SU-DHL-6 (cell line): ENCODE data around the gene EFCAB11.

Experiments
- H2AFZ ChIP-seq: fragments of 200-600 bp; sonication (generic); 2 replicates; pipeline ENCODE4 v1.6.1; 2014; ENCODE audit warnings: low read depth, mild to moderate bottlenecking, moderate library complexity, mixed read lengths, antibody characterized with exemption, low read length; ENCODE audit not compliant: severe bottlenecking
- H3F3A ChIP-seq: fragments of 200-600 bp; shearing (Covaris generic); 2 replicates; pipeline ENCODE4 v1.6.0; 2016; ENCODE audit warnings: antibody characterized with exemption, mild to moderate bottlenecking; ENCODE audit not compliant: insufficient read depth
- H3K27ac ChIP-seq: fragments of 200-600 bp; sonication (generic); 2 replicates; pipeline ENCODE4 v1.5.1; 2016; ENCODE audit warnings: low read depth, mild to moderate bottlenecking, low read length, moderate library complexity, mixed read lengths
- H3K27me3 ChIP-seq: fragments of 200-600 bp; sonication (generic), shearing (Covaris generic); 2 replicates; pipeline ENCODE4 v1.6.0; 2014; ENCODE audit warnings: mild to moderate bottlenecking, low read length
- H3K36me3 ChIP-seq: fragments of 200-600 bp; sonication (generic); 2 replicates; pipeline ENCODE4 v1.6.1; 2014; ENCODE audit warnings: mild to moderate bottlenecking, low read length, mixed read lengths
- H3K4me2 ChIP-seq: fragments of 300-600, 200-600 bp; shearing (Covaris generic), sonication (generic); 2 replicates; pipeline ENCODE4 v1.6.0; 2014; ENCODE audit warnings: low read length, low read depth, mild to moderate bottlenecking; ENCODE audit not compliant: poor library complexity, severe bottlenecking
- H3K4me3 ChIP-seq: fragments of 200-600 bp; sonication (generic); 2 replicates; pipeline ENCODE4 v1.5.1; 2014; ENCODE audit warnings: antibody characterized with exemption, low read length, mild to moderate bottlenecking, mixed read lengths; ENCODE audit not compliant: insufficient read depth, poor library complexity, severe bottlenecking
- H3K79me2 ChIP-seq: fragments of 200-600 bp; sonication (generic); 2 replicates; pipeline ENCODE4 v1.6.1; 2014; ENCODE audit warnings: mild to moderate bottlenecking, low read length, moderate library complexity; ENCODE audit not compliant: insufficient read depth
- H3K9ac ChIP-seq: fragments of 200-600 bp; sonication (generic); 2 replicates; pipeline ENCODE4 v1.7.0; 2014; ENCODE audit warnings: mild to moderate bottlenecking, low read length
- H3K9me2 ChIP-seq: fragments of 200-600 bp; sonication (generic); replicated peaks from 2 replicates; pipeline ENCODE4 v1.6.1; 2014; ENCODE audit warnings: low read length; ENCODE audit not compliant: insufficient read depth
- H3K9me3 ChIP-seq: fragments of 200-600 bp; sonication (generic); 2 replicates; pipeline ENCODE4 v1.6.1; 2014; ENCODE audit warnings: low read length, mixed read lengths; ENCODE audit not compliant: insufficient read depth
- H4K20me1 ChIP-seq: fragments of 200-600 bp; sonication (generic); 2 replicates; pipeline ENCODE4 v1.6.1; 2014; ENCODE audit warnings: low read depth, mild to moderate bottlenecking, antibody characterized with exemption, low read length, moderate library complexity, mixed read lengths
- CTCF ChIP-seq: fragments of 200-600 bp; sonication (generic); IDR thresholded peaks from one replicate; pipeline ENCODE4 v1.5.1; 2017; ENCODE audit warnings: antibody characterized with exemption, mild to moderate bottlenecking, low read length, moderate library complexity; ENCODE audit not compliant: insufficient read depth, poor library complexity, severe bottlenecking
- EZH2phosphoT487 ChIP-seq: fragments of 200-600 bp; sonication (generic), shearing (Covaris generic); conservative IDR thresholded peaks from 2 replicates; pipeline ENCODE4 v1.6.1; 2018; ENCODE audit warnings: mild to moderate bottlenecking, antibody characterized with exemption, low read length, moderate library complexity, mixed read lengths

The EFCAB11 gene

GRCh38 chr14:89828471-89829165, 125.9 kb downstream of the EFCAB11 start:
- no peak overlapping the region for H3K4me2 ChIP-seq
- no peak overlapping the region for H3K9ac ChIP-seq
- no peak overlapping the region for H2AFZ ChIP-seq
- H3K79me2 ChIP-seq = no peaks in the 10 kb centered on the region
- no peaks in the 10 kb centered on the region for H3K9me3 ChIP-seq
- H3K36me3 ChIP-seq = no peaks in the 10 kb centered on the region
- H3F3A ChIP-seq = no peaks in the 10 kb centered on the region
- no peaks in the 10 kb centered on the region for H3K27me3 ChIP-seq
- no peaks in the 10 kb centered on the region for H4K20me1 ChIP-seq
- H3K27ac ChIP-seq = no peak overlapping the region
- TF ChIP-seq CTCF = no peak
- TF ChIP-seq EZH2phosphoT487 = no peak
- H3K9me2 ChIP-seq = no peaks in the 10 kb centered on the region
- no peak overlapping the region for H3K4me3 ChIP-seq

GRCh38 chr14:89827265-89827664, 127.3 kb downstream of the EFCAB11 start:
- no peak for TF ChIP-seq CTCF
- no peak for TF ChIP-seq EZH2phosphoT487
- H3K27ac ChIP-seq = no peak overlapping the region
- H3K9ac ChIP-seq = no peak overlapping the region
- no peak overlapping the region for H3K4me2 ChIP-seq
- no peak overlapping the region for H3K4me3 ChIP-seq
- no peaks in the 10 kb centered on the region for H3K79me2 ChIP-seq
- no peaks in the 10 kb centered on the region for H3K27me3 ChIP-seq
- no peaks in the 10 kb centered on the region for H3F3A ChIP-seq
- no peak overlapping the region for H2AFZ ChIP-seq
- H3K9me3 ChIP-seq = no peaks in the 10 kb centered on the region
- H3K9me2 ChIP-seq = no peaks in the 10 kb centered on the region
- H3K36me3 ChIP-seq = no peaks in the 10 kb centered on the region
- H4K20me1 ChIP-seq = no peaks in the 10 kb centered on the region

- Histone ChIP-seq H3K79me2 (no peaks in the 10 kb centered on the region), H3K36me3 (no peaks in the 10 kb centered on the region), H3K9me2 (no peaks in the 10 kb centered on the region), H3K27ac (no peak overlapping the region), H3K9ac (no peak overlapping the region), H4K20me1 (no peaks in the 10 kb centered on the region), H2AFZ (no peak overlapping the region), H3K9me3 (no peaks in the 10 kb centered on the region), H3K27me3 (no peaks in the 10 kb centered on the region), H3F3A (no peaks in the 10 kb centered on the region), H3K4me2 (no peak overlapping the region), H3K4me3 (no peak overlapping the region)
- no peak for TF ChIP-seq CTCF
- TF ChIP-seq EZH2phosphoT487 = no peak
These were observed 127.9 kb downstream of the EFCAB11 start for GRCh38 chr14:89826596-89826995.
